Heart right ventricle (tissue), 16 donors: ENCODE results near the gene ISL2. TPM values are rescaled to one million over a fixed set of nuclear protein-coding genes. Genes with fewer than 3 reads are reported as not detected.

Experiments
- ATAC-seq, 8 donors: fragments of 200-7000 bp; cut with Tn5 transposase; one replicate each; pipeline ENCODE4 v1.9.1; 2020; ENCODE audit warnings: mild to moderate bottlenecking in 8 of 8, moderate library complexity in 8 of 8, moderate number of reproducible peaks in 1 of 8
- DNase-seq, 2 donors: peaks; one replicate each; pipeline ENCODE4 v3.0.0-alpha.2; 2020
- H3K27ac ChIP-seq, 10 donors: fragments of 200-600 bp; sonication (generic) in 2 of 10; one replicate each; pipeline versions ENCODE4 v1.5.0 to v1.8.0; 2020 to 2022; ENCODE audit warnings: mild to moderate bottlenecking in 3 of 10
- H3K27me3 ChIP-seq, 7 donors: fragments of 200-600 bp; one replicate each; pipeline ENCODE4 v1.8.0; 2021 to 2022; ENCODE audit warnings: mild to moderate bottlenecking in 2 of 7
- H3K36me3 ChIP-seq, 9 donors: fragments of 200-600 bp; sonication (generic) in 1 of 9; one replicate each; pipeline versions ENCODE4 v1.5.0 to v1.8.0; 2020 to 2022; ENCODE audit warnings: mild to moderate bottlenecking in 2 of 9
- H3K4me1 ChIP-seq, 9 donors: fragments of 200-600 bp; sonication (generic) in 1 of 9; one replicate each; pipeline versions ENCODE4 v1.5.0 to v1.8.0; 2020 to 2022; ENCODE audit warnings: mild to moderate bottlenecking in 4 of 9
- H3K4me3 ChIP-seq, 10 donors: fragments of 200-600 bp; sonication (generic) in 2 of 10; one replicate each; pipeline versions ENCODE4 v1.5.0 to v1.8.0; 2020 to 2022; ENCODE audit warnings: mild to moderate bottlenecking in 7 of 10, moderate library complexity in 2 of 10
- H3K9me3 ChIP-seq, 11 donors: fragments of 200-600 bp in 10 of 11; sonication (generic) in 2 of 11; one replicate each; pipeline versions ENCODE4 v1.5.0 to v1.8.0; 2013 to 2022; ENCODE audit warnings: mild to moderate bottlenecking in 2 of 11, control low read depth in 1 of 11, moderate library complexity in 1 of 11
- WGBS, 2 donors: extraction: QIAGEN DNeasy Blood & Tissue Kit; methylation state at CpG; one replicate each; pipeline ENCODE4 v1.1.7; 2013; ENCODE audit warnings: inconsistent platforms in 1 of 2; 5-methylcytosine and 5-hydroxymethylcytosine counted together
- intact Hi-C, 10 donors: fragments of 100-400 bp; cut with DNase I; formaldehyde crosslinking; loops; one replicate each; pipeline versions ENCODE4 v1.11.1 to v1.14.2; 2022
- polyA plus RNA-seq, 2 donors: library from polyadenylated mRNA; stranded (reverse); fragments of 200-250 nt; gene quantifications; one replicate each; pipeline ENCODE4 v1.2.3, GENCODE V29; 2013
- total RNA-seq, 10 donors: library from RNA; stranded (reverse); fragmentation: NEBNext Ultra II Directional in 3 of 10; extraction: Animal tissue kit (Norgen Biotek cat#: 25700) in 3 of 10; gene quantifications; one replicate each; pipeline versions ENCODE4 v1.2.1 to v1.2.4, GENCODE V29; 2021 to 2023
- TF ChIP-seq, protein P1 (sequence below), 9 donors: fragments of 200-600 bp; sonication (generic) in 2 of 9; IDR thresholded peaks; one replicate each; pipeline versions ENCODE4 v1.5.0 to v1.8.0; 2021 to 2022; ENCODE audit warnings: antibody characterized with exemption in 9 of 9, mild to moderate bottlenecking in 5 of 9, moderate library complexity in 1 of 9
- donor health status: Arrhythmogenic right ventricular cardiomyopathy.
- donor health status: ischemic (EF 13 %, LVEDD 7.1; RV severe dilation, severe dysfunction).
- donor health status: healthy with polysubstance abuse.
- donor health status: DM: no; HTN: yes; CAD: no.
- donor health status: DM: no; HTN: no; CAD: no.
- donor health status: ischemic (EF 25% LVEDD 6.9; RV normal size, moderate dysfunction).
- donor health status: ischemic (EF 25% LVEDD 5.7; RV mildly dilated, moderate dysfunction).
- donor health status: healthy.
- donor health status: DM: yes; HTN: yes; CAD: no.
- donor health status: Ischemic cardiomyopathy.
- donor health status: ischemic (EF 35%, LVEDD 5.7; RV mildly dilated, moderate dysfunction).
- donor health status: nonischemic (EF 11% LVEDD 7.7; RV severe dilation, severe dysfunction).
- donor health status: DM: yes; HTN: yes; CAD: no.
- donor health status: PGD.
- donor health status: ischemic (EF 29% LVEDD 5.4; RV normal size, mild dysfunction).
- donor health status: nonischemic (EF 23%, LVEDD 6.1; RV moderate dilation, normal function).

The ISL2 gene
- total and polyA plus RNA-seq, 12 donors = 0.16 TPM; not detected in 11

DNA sequence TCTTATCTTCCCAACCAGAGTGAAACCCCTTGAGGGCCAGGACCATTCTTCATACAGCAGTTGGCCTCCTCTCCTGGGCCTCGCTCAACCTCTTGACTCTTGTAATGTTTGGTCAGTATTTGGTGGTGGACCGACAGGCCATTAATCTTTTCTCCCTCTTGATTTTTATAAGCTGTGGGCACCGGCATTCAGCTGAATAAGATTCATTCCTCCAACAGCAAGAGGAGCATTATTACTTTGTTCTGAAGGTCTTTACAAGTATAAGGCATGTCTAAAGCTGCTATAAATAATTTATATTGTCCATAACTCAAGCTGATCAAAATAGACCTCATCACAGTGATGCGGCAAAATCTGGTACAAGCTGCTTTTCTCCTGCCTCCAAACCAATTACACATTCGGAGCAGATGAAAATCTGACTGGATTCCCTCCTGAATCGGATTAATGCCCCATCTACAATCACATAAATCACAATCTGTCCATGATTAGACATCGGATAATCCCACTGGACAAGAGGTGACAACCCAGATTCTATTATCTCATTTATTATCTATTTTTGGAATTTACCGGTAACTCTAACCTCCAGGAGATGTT lies 8.4 kb upstream of the ISL2 start:
- Histone ChIP-seq H3K4me1 (peaks cover 0 to 15% (median 4%) of the 10 kb centered on the region in 9 donors), H3K36me3 (no peaks in the 10 kb centered on the region), H3K27me3 (peaks cover 0 to 78% (median 29%) of the 10 kb centered on the region in 7 donors), H3K4me3 (no peak overlapping the region), H3K9me3 (no peaks in the 10 kb centered on the region), H3K27ac (peak overlapping the region in 3 of 10 donors; percentile 22 to 59 (median 27))
- ATAC-seq (no peak), DNase-seq (no peak)
- 91 to 93% methylated on average over 8 of the region's 8 CpGs for WGBS, 2 donors
- TF ChIP-seq, protein P1, sequence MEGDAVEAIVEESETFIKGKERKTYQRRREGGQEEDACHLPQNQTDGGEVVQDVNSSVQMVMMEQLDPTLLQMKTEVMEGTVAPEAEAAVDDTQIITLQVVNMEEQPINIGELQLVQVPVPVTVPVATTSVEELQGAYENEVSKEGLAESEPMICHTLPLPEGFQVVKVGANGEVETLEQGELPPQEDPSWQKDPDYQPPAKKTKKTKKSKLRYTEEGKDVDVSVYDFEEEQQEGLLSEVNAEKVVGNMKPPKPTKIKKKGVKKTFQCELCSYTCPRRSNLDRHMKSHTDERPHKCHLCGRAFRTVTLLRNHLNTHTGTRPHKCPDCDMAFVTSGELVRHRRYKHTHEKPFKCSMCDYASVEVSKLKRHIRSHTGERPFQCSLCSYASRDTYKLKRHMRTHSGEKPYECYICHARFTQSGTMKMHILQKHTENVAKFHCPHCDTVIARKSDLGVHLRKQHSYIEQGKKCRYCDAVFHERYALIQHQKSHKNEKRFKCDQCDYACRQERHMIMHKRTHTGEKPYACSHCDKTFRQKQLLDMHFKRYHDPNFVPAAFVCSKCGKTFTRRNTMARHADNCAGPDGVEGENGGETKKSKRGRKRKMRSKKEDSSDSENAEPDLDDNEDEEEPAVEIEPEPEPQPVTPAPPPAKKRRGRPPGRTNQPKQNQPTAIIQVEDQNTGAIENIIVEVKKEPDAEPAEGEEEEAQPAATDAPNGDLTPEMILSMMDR (IDR thresholded peaks at IDR 0.05) = no peak
- intact Hi-C loops = loop anchor here in 4 of 10 donors (5.0 kb wide), 3 partner anchors 91 to 141 kb away; no protein-coding TSS in a partner anchor

DNA sequence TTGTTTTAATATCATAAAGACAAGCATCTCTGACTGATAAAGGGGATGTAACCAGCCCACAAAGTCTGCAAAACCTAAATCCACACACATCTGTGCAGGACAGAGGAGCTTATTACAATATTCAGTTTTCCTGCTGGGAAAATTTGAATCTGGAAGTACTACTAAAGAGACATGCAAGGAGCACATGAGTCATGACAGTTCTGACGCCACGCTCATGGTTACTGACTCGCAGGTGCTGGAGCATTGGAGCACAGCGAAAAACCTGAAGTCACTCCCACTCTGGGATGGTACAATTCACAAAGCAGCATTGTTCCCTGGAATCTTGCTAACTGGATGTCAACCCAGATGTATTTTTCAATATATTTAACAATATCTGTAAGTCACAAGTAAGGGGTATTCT lies 7.6 kb upstream of the ISL2 start:
- peaks cover 4 to 78% (median 31%) of the 10 kb centered on the region in 7 donors for H3K27me3 ChIP-seq
- WGBS, 2 donors = 82 to 83% methylated on average over 4 of the region's 4 CpGs
- intact Hi-C loops = loop anchor here in 4 of 10 donors (5.0 kb wide), 3 partner anchors 92 to 142 kb away; no protein-coding TSS in a partner anchor
- no peaks in the 10 kb centered on the region for H3K36me3 ChIP-seq
- TF ChIP-seq, protein P1 (IDR thresholded peaks at IDR 0.05) = no peak
- H3K4me1 ChIP-seq = peaks cover 0 to 15% (median 4%) of the 10 kb centered on the region in 9 donors
- H3K4me3 ChIP-seq = no peak overlapping the region
- no peaks in the 10 kb centered on the region for H3K9me3 ChIP-seq
- no peak for DNase-seq
- ATAC-seq = no peak
- no peak overlapping the region for H3K27ac ChIP-seq

DNA sequence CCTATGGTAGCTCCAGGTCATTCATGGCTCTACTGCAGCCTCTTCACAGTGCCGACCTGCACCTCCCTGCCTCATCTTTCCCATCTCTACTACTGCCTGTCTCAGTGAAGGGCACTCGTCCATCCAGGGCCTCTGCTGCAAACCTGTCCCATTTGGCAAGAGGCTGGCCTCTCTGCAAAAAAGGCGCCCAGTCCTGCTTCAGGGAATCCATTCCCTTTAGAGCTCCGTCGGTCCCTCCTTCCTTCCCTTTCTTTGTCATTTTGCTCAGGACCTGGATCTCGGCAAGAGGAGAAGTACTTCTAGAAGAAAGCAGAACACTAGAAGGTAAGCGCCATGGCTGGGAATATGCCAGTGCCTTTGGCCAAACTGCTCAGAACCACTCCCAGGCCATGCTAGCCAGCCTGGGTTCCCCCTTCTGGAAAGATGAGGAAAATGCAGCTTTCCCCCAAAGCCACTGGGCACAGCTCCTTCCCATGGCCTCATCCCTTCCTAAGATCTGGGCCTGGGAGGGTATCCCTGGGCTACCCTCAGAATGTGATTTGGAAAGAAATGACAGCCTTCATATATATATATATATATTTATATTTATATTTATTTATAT lies 6.4 kb upstream of the ISL2 start:
- DNase-seq = peak; percentile 38 to 56
- Histone ChIP-seq H3K27ac (no peak overlapping the region), H3K9me3 (no peaks in the 10 kb centered on the region), H3K4me1 (peaks cover 0 to 19% (median 5%) of the 10 kb centered on the region in 9 donors), H3K4me3 (no peak overlapping the region), H3K27me3 (peaks cover 8 to 78% (median 37%) of the 10 kb centered on the region in 7 donors), H3K36me3 (no peaks in the 10 kb centered on the region)
- TF ChIP-seq, protein P1 (IDR thresholded peaks at IDR 0.05) = peak; percentile 34 to 71 (median 64)
- intact Hi-C loops = loop anchor here in 8 of 10 donors (2.0 to 10.0 kb wide), 6 partner anchors 93 to 143 kb away; no protein-coding TSS in a partner anchor
- ATAC-seq = peak in 7 of 8 donors; percentile 60 to 77 (median 71)
- 65 to 68% methylated on average over 7 of the region's 7 CpGs for WGBS, 2 donors

DNA sequence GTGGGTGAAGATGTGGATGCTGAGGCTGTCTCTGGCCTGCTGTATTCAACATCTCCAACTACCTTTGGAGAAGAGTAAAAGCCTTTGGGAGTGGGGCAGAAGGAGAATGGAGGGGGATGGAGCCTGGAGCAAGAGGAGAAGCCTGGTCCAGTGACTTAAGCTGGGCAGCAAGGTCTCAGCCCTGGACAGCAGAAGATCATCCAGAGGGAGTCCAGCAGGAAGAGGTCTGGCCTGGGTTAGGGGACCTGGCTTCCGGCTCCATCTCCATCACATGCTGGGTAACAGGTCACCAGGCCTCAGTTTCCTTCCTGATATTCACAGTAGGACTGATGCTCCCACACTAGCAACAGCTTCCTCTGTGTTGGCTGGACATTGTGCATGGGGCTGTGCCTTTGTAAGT lies 3.8 kb upstream of the ISL2 start:
- H3K4me1 ChIP-seq = peaks cover 10 to 37% (median 29%) of the 10 kb centered on the region in 9 donors
- intact Hi-C loops = loop anchor here in 6 of 10 donors (5.0 to 10.0 kb wide), 4 partner anchors 95 to 145 kb away; no protein-coding TSS in a partner anchor
- no peak for DNase-seq
- no peak overlapping the region for H3K27ac ChIP-seq
- 83 to 93% methylated on average over 1 of the region's 1 CpG for WGBS, 2 donors
- H3K9me3 ChIP-seq = no peaks in the 10 kb centered on the region
- H3K36me3 ChIP-seq = no peaks in the 10 kb centered on the region
- H3K4me3 ChIP-seq = no peak overlapping the region
- TF ChIP-seq, protein P1 (IDR thresholded peaks at IDR 0.05) = no peak
- peaks cover 26 to 78% (median 58%) of the 10 kb centered on the region in 7 donors for H3K27me3 ChIP-seq
- ATAC-seq = no peak
